Stimulated activated CD8-positive, alpha-beta memory T cell treated with anti-CD3 and anti-CD28 coated beads, Interleukin-15, amount 100 ng/mL, for 48 hours (primary cell): ENCODE results near the gene RRAS2.
"Not testable (repeated sequence)": the region's sequence is repeated elsewhere in the genome, so short reads cannot be mapped to it uniquely, and the experiment has no call there.

Source experiments
- DNase-seq, 2 donors: peaks; one replicate each; pipeline ENCODE4 v3.0.0-alpha.2; 2020; ENCODE audit warnings: low read depth in 2 of 2

The RRAS2 gene

GRCh38 chr11:14258221-14258935 lies 100.6 kb downstream of the RRAS2 start:
- DNase-seq: no peak

DNA sequence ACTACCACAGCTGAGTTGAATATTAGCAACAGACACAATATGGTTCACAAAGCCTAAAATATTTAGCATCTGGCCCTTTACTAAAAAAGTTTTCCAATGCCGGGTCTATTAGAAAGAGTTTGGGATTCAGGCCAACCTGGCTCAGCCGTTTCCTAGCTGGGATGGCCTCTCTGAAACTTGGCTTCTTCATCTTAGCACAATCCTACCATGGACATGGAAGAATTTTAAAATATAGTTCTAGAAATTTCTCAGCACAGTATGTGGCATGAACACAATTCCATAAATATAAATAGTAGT lies 103.8 kb downstream of the RRAS2 start:
- DNase-seq: no peak

DNA sequence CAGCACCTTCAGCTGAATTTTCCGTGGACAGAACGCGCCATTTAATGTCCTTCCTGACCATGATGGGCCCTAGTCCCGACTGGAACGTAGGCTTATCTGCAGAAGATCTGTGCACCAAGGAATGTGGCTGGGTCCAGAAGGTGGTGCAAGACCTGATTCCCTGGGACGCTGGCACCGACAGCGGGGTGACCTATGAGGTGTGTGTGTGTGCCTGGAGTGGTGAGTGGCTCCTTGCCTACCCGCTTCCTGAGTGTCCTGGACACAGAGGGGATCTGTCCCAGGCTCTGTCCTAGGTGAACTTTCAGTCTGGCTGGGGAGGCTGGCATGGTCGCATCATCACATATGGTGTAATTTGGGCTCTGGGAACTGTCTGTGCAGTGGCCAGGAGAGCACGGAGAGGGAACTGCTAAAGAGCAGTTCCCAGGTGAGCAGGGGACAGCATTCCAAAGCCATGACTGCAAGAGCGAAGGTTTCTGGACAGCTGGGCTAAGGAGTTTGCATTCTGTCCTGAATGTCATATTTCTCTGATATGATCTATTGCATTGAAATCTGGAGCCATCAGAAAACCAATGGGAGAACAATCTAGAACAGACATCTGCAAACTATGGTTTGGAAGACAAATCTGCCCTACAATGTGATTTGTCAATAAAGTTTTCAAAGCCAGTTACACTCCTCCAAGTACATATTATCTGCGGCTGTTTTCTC lies 104.3 kb downstream of the RRAS2 start:
- DNase-seq: no peak

DNA sequence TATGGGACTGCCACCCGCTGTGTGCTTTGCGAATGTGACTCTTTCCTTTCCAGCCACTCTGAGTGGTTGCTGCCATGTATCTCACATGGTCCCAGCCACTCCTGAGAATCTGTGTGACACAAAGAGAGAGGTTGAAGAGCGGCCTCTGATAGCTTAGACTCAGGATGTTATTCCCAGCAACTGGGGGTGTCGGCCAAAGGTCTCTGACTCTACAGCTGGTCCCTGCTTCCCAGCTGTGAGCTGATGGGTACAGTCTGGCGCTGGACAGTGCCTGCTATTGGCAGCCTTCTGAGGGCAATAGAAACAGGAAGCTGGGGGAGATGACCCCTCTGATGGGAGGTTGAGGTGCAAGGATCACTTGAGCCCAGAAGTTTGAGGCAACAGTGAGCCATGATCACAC lies 105.1 kb downstream of the RRAS2 start:
- no peak for DNase-seq

DNA sequence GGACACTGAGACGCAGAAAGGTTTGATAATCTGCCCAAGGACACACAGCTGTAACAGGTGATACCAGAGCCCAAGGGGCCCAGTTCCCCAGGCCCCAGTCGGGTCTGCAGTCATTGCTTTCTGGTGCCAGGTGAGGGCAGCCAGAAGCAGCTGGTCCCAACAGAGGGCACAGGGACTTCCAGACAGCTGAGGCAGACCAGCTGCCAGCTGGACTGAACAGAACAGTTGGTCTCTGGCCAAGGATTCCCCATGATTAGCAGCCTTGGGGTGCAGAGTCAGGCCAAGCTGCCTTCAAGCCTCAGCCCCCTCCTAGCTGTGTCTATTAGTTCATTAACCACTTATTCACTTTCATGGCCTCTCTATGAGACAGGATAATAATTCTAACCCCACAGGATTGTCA lies 105.6 kb downstream of the RRAS2 start:
- DNase-seq: no peak

DNA sequence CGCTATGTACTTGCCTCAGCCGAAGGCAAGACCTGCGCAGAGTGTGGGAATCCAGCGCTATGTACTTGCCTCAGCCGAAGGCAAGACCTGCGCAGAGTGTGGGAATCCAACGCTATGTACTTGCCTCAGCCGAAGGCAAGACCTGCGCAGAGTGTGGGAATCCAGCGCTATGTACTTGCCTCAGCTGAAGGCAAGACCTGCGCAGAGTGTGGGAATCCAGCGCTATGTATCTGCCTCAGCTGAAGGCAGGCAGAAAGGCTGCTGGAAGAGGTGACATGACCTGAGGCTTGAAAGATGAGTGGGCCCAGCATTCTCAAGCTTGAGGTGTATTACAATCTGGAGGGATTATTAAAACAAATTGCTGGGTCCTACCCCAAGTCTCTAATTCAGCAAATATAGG lies 106.5 kb downstream of the RRAS2 start:
- not testable (repeated sequence) for DNase-seq

- no peak for DNase-seq
Observed at GRCh38 chr11:14251754-14252153, 107.2 kb downstream of the RRAS2 start.

DNA sequence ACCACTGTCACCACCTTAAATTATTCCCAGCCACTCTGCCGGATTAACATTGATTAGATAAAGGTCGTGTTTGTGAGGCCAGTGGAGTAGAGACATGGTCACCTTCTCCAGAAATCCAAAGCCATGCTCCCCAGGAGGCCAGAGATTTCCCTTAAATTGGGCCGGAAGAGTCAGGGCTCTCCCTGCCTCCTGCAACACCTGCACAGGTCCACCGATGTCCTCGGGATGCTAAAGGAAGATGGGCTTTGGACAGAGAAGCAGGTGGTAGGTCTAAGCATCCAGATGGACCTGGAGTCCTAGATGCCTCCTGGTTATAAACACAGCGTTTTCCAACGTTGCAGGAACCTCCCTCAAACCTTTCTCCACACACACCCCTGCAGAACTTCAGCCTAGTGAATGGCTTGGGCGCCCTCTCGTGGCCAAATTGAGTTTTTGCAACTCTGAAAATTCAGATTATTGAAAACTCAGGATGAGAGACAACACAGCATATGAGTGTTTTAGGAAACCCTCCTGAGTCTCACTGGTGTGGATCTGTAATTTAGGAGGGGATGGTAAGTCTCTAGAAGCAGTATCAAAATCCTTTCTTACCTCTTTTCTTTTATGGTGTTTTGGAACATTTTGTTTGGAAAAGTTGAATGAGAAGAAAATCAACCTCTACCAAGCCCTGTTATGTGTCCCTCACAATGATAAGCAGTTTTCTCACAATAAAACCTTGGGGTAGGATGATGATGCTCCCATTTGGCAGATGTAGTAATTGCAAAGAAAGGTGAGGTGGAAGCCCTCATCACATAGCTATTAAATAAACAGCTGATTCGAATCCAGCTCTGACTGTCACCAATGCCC lies 109.6 kb downstream of the RRAS2 start:
- peak; percentile 12 to 34 for DNase-seq

DNA sequence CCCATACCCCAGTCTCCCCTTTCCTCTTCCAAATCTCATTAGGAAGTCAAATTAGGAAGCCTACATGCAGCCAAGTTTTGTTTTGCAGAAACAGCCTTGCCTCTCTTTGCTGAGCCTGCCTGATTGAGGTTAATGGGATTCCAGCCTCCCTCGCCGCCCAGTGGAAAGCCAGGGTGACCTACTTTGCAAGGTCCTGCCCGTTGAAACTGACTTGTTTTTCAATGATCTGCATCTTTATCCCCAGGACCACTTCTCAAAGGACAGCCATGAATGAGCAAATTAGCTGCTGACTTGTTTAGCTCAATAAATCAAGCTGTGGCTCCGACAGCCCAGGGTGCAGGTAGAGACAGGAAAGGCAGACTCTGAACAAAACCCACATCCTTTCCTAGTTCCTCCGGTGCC lies 110.4 kb downstream of the RRAS2 start:
- no peak for DNase-seq

DNA sequence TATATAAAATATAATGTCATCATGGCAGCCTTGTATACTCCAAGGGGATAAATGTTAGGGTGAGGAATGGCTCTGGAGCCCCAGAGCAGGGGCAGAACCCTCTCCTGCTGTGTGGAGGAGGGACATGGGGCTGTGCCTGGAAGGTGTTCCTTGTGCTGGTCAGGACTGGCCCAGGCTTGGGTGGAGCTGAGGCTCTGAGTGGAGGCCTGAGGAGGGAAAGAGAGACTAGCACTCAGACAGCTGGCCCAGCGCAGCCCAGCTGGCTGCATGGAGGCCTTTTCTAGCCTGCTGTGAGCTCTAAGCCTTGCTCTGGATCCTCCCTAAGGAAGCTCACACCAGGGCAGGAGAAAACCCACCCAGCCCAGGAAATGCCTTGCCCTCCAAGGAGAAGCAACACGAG lies 113.5 kb downstream of the RRAS2 start:
- DNase-seq: no peak

DNA sequence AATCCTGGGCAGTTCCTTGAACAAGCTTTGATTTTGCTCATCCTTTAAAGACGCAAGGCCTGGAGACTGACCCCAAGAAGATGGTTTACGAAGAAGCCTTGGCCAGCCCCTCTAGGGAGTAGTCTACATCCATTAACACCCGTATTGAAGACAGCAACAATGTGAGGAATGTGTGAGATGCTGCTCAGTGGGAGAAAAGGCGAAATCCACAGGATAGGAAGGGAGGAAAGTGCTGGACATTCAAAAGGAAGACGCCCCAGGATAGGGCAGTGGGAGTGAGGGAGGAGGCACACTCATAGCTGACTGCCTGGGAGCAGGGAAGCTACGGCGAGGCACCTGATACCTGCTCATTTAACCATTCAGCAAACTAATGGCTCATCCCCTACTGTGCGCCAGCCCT lies 114.1 kb downstream of the RRAS2 start:
- no peak for DNase-seq

DNA sequence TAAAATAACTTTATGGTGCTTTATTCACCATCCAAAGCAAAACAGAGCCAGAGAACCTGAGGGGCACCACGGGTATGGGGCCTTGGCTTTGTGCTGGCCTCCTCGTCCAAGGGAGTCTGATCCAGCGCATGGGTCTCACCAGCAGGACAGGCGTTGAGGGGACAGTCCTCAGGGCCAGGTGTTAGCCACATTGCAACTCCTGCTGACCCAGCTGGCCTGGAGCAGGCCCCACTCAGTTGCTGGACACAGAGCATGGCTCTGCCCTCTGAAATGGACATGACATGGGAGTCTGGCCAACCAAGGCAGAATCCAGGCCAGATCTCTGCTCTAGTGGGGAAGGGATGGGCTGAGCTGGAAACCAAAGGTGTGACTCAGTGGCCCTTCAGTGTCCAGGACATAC lies 116.2 kb downstream of the RRAS2 start:
- DNase-seq: no peak

- no peak for DNase-seq
Observed at GRCh38 chr11:14242187-14242586, 116.8 kb downstream of the RRAS2 start.

- DNase-seq: no peak
Observed at GRCh38 chr11:14240951-14241350, 118.0 kb downstream of the RRAS2 start.

GRCh38 chr11:14240221-14240620 lies 118.8 kb downstream of the RRAS2 start:
- no peak for DNase-seq

GRCh38 chr11:14237444-14237961 lies 121.5 kb downstream of the RRAS2 start:
- no peak for DNase-seq

- no peak for DNase-seq
Observed at GRCh38 chr11:14235701-14236100, 123.3 kb downstream of the RRAS2 start.

- no peak for DNase-seq
Observed at GRCh38 chr11:14234446-14234845, 124.5 kb downstream of the RRAS2 start.

- no peak for DNase-seq
Observed at GRCh38 chr11:14232652-14233051, 126.3 kb downstream of the RRAS2 start.

DNA sequence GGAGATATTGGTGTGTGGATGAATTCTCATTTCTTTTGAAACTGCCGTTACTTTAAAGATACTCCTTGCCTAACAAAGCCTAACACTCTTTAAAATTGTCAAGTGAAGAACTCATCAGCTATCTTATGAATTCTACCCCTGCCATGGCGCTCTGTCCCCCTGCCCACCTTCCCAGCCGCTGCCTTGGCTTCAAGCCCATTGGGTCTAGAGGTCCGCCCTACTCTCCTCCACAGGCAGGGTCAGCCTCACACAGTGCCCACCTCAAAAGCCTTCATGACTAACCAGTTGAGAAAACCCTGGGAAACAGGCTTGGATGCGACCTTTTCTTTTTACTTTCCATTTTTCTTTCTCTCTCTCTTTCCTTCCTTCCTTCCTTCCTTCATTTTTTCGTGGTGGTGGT lies 128.6 kb downstream of the RRAS2 start:
- no peak for DNase-seq

- DNase-seq: no peak
Observed at GRCh38 chr11:14229472-14229871, 129.5 kb downstream of the RRAS2 start.

GRCh38 chr11:14228356-14228755 lies 130.6 kb downstream of the RRAS2 start:
- no peak for DNase-seq
